Mucosa of gallbladder (tissue), 1 donor: ENCODE results near the gene NPC1. TPM values are rescaled to one million over a fixed set of nuclear protein-coding genes. Genes with fewer than 3 reads are reported as not detected.
"Not testable (repeated sequence)": the region's sequence is repeated elsewhere in the genome, so short reads cannot be mapped to it uniquely, and the experiment has no call there.

ENCODE experiments used
- DNase-seq: peaks from one replicate; pipeline ENCODE4 v3.0.0-alpha.2; 2020; ENCODE audit warnings: low spot score
- total RNA-seq: library from RNA; stranded (reverse); gene quantifications from one replicate; pipeline ENCODE4 v1.2.1, GENCODE V29; 2021
- donor health status: DM: no; HTN: no; CAD: no.

The NPC1 gene
- 43.6 TPM for total RNA-seq

GRCh38 chr18:23586249-23587196 lies at the start of gene NPC1:
TSS of gene NPC1 (minus strand) at chr18:23586506. CDS start at chr18:23586343, 163 bp downstream.
- DNase-seq, result peak; percentile 94

- DNase-seq, result no peak
Measured at GRCh38 chr18:23636071-23636399, 49.7 kb upstream of the NPC1 start.

- DNase-seq, result no peak
Measured at GRCh38 chr18:23635283-23636070, 49.2 kb upstream of the NPC1 start.

- no peak for DNase-seq
Measured at GRCh38 chr18:23634692-23635091, 48.4 kb upstream of the NPC1 start.

GRCh38 chr18:23632615-23633014 lies 46.3 kb upstream of the NPC1 start:
- no peak for DNase-seq

GRCh38 chr18:23631746-23632145 lies 45.4 kb upstream of the NPC1 start:
- DNase-seq, result no peak

- DNase-seq, result no peak
Measured at GRCh38 chr18:23631312-23631711, 45.0 kb upstream of the NPC1 start.

GRCh38 chr18:23629444-23629946 lies 43.2 kb upstream of the NPC1 start:
- peak; percentile 70 for DNase-seq

GRCh38 chr18:23627970-23628369 lies 41.7 kb upstream of the NPC1 start:
- DNase-seq, result no peak

- peak; percentile 40 for DNase-seq
Measured at GRCh38 chr18:23627321-23627720, 41.0 kb upstream of the NPC1 start.

- no peak for DNase-seq
Measured at GRCh38 chr18:23626451-23627279, 40.4 kb upstream of the NPC1 start.

GRCh38 chr18:23623040-23623439 lies 36.7 kb upstream of the NPC1 start:
- no peak for DNase-seq

GRCh38 chr18:23619388-23619881 lies 33.1 kb upstream of the NPC1 start:
- no peak for DNase-seq

GRCh38 chr18:23618862-23619387 lies 32.6 kb upstream of the NPC1 start:
- no peak for DNase-seq

- no peak for DNase-seq
Measured at GRCh38 chr18:23617412-23618014, 31.2 kb upstream of the NPC1 start.

- no peak for DNase-seq
Measured at GRCh38 chr18:23616258-23616657, 30.0 kb upstream of the NPC1 start.

GRCh38 chr18:23614891-23615290 lies 28.6 kb upstream of the NPC1 start:
- DNase-seq, result no peak

GRCh38 chr18:23614413-23614812 lies 28.1 kb upstream of the NPC1 start:
- no peak for DNase-seq

GRCh38 chr18:23613091-23613475 lies 26.8 kb upstream of the NPC1 start:
- DNase-seq, result not testable (repeated sequence)

- DNase-seq, result no peak
Measured at GRCh38 chr18:23612434-23613090, 26.3 kb upstream of the NPC1 start.
